ENCODE data around the gene TRAF7. TPM values are rescaled to one million over a fixed set of nuclear protein-coding genes. Genes with fewer than 3 reads are reported as not detected.

Gene TRAF7
- total RNA-seq, 1 experiment from 2014 or later, result 118 TPM

DNA sequence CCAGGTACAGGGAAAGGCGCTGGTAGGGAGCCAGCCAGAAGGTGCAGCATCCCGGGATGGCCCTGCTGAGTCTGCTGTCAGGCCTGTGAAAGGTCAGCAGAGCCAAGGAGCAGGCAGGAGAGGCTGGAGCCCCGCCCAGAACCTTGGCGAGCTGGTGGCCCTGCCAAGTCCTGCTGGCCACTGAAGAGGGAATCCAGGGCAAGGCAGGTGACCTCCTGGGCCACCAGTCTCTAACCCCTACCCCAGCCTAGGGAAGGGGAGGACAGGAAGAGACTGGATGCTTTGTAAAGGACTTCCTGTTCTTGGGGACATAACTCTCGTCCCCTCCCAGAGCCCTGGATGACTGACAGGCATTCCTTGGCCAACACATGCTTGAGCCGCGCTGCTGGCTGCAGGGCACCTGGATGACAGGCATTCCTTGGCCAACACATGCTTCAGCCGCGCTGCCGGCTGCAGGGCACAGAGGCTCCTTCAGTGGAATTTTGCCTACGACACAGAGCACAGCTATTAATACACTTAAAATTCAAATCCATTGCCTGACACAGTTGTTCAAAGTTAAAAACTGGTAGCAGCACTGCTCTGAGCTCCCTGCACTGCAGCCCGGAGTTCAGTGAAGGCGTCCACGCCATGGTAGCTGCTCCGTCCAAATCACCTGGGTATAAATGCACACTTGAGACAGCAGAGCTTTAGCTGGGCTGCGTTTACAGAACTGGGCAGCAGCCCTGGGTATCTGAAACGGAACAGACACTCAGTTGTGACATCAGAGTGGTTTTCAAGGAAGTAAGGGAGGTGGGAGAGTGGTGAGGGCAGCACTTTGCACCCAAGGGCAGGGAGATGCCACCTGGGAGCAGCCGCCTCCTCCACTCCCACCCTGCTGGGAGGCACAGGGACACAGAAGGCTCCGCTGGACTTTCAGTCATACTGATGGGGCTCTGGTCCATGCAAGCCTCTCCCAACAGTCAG is 57.1 kb downstream of the TRAF7 start:
- H3K4me3 Mint-ChIP-seq (ENCODE audit: low read depth, unreplicated experiment), result peak overlapping the region; percentile 78
- no peaks in the 10 kb centered on the region for H3K9me3 Mint-ChIP-seq (ENCODE audit: low read depth, unreplicated experiment)
- intact Hi-C loops (cut with micrococcal nuclease; ENCODE audit: unreplicated experiment), result no loop called here
- peaks cover 27% of the 10 kb centered on the region for H3K4me1 Mint-ChIP-seq (ENCODE audit: low read depth, unreplicated experiment)
- TSS peak; percentile 70 for BruUV-seq (replicated peaks)
- TF ChIP-seq, protein P1, sequence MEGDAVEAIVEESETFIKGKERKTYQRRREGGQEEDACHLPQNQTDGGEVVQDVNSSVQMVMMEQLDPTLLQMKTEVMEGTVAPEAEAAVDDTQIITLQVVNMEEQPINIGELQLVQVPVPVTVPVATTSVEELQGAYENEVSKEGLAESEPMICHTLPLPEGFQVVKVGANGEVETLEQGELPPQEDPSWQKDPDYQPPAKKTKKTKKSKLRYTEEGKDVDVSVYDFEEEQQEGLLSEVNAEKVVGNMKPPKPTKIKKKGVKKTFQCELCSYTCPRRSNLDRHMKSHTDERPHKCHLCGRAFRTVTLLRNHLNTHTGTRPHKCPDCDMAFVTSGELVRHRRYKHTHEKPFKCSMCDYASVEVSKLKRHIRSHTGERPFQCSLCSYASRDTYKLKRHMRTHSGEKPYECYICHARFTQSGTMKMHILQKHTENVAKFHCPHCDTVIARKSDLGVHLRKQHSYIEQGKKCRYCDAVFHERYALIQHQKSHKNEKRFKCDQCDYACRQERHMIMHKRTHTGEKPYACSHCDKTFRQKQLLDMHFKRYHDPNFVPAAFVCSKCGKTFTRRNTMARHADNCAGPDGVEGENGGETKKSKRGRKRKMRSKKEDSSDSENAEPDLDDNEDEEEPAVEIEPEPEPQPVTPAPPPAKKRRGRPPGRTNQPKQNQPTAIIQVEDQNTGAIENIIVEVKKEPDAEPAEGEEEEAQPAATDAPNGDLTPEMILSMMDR (IDR thresholded peaks at IDR 0.05; ENCODE audit: unreplicated experiment), result no peak
- CTCF ChIA-PET, result interaction anchor here (1.0 kb wide), 1 partner anchor 18 kb away, joined by 3 read pairs; no protein-coding TSS in a partner anchor
- peaks cover 79% of the 10 kb centered on the region for H3K36me3 Mint-ChIP-seq (ENCODE audit: insufficient read depth, unreplicated experiment)
- H3K27me3 Mint-ChIP-seq (ENCODE audit: unreplicated experiment), result no peaks in the 10 kb centered on the region
- H3K27ac Mint-ChIP-seq (ENCODE audit: unreplicated experiment), result peak overlapping the region; percentile 72
- peak; percentile 53 for DNase-seq

DNA sequence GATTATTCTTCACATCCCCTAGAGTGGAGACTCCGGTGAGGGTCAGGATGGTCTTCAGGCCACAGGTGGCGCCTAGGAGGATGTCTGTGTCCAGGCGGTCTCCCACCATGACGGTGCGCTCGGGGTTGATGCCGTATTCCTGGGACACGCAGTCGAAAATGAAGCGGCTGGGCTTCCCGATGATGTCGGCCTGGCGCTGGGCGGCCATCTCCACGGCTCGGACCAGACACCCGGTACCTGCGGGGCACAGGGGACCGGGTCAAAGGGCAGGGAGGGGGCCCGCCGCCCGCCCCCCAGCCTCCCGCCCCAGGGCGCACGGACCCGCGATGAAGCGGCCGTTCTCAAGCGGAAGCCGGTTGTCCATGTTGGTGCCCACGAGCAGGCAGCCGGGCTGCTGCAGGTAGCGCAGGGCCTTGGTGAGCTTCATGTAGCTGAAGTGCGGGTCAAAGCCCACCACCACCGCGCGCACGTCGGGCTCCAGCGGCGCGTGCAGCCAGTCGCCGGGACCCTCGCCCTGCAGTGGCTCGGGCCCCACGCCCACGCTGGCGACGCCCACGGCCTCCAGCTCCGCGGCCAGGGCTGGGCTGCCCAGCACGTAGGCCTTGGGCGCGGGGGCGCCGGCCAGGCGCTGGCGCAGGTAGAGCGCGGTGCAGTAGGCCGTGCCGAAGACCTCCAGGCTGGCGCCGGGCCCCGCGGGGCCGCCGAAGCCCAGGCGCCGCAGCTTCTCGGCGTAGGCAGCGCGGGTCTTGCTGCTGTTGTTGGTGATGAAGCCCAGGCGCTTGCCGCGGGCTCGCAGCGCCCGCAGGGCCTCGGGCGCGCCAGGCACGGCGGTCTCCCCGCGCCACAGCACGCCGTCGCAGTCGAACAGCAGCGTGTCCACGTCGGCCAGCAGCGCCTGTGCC is 58.5 kb downstream of the TRAF7 start:
- DNase-seq, result no peak
- H3K4me1 Mint-ChIP-seq (ENCODE audit: low read depth, unreplicated experiment), result peaks cover 22% of the 10 kb centered on the region
- H3K4me3 Mint-ChIP-seq (ENCODE audit: low read depth, unreplicated experiment), result peak overlapping the region; percentile 78
- H3K27me3 Mint-ChIP-seq (ENCODE audit: unreplicated experiment), result no peaks in the 10 kb centered on the region
- H3K9me3 Mint-ChIP-seq (ENCODE audit: low read depth, unreplicated experiment), result no peaks in the 10 kb centered on the region
- intact Hi-C loops (cut with micrococcal nuclease; ENCODE audit: unreplicated experiment), result no loop called here
- H3K27ac Mint-ChIP-seq (ENCODE audit: unreplicated experiment), result peak overlapping the region; percentile 72
- CTCF ChIA-PET, result interaction anchor here (0.6 to 2.3 kb wide), 4 partner anchors 19 to 200 kb away, joined by 3 to 15 read pairs (median 4); partner anchors contain the start of gene ECI1
- TF ChIP-seq, protein P1 (IDR thresholded peaks at IDR 0.05; ENCODE audit: unreplicated experiment), result no peak
- no TSS peak for BruUV-seq (replicated peaks)
- H3K36me3 Mint-ChIP-seq (ENCODE audit: insufficient read depth, unreplicated experiment), result peaks cover 68% of the 10 kb centered on the region

DNA sequence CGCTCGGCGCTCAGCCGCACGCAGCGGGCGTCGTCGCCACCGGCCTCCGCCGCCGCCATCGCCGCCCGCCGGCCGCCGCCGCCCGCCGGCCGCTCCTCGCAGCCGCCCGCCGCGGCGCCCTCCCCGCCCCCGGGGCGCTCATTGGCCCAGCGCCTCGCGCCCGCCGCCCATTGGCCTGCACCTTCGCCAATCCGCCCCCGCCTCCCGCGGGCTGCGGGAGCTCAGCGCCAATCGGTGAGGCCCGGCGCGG is 59.1 kb downstream of the TRAF7 start, which contains the start of gene PGP:
TSS of gene PGP (minus strand) at position 122 of the 250 bp plus-strand sequence. CDS start at position 59, 63 bp downstream.
- Mint-ChIP-seq H3K9me3 (ENCODE audit: low read depth, unreplicated experiment) (no peaks in the 10 kb centered on the region), H3K27ac (ENCODE audit: unreplicated experiment) (peak within 1 kb of the TSS; percentile 87), H3K4me3 (ENCODE audit: low read depth, unreplicated experiment) (peak within 1 kb of the TSS; percentile 78), H3K4me1 (ENCODE audit: low read depth, unreplicated experiment) (peaks cover 22% of the 10 kb centered on the region), H3K36me3 (ENCODE audit: insufficient read depth, unreplicated experiment) (peaks cover 63% of the 10 kb centered on the region), H3K27me3 (ENCODE audit: unreplicated experiment) (no peaks in the 10 kb centered on the region)
- no peak for DNase-seq
- intact Hi-C loops (cut with micrococcal nuclease; ENCODE audit: unreplicated experiment), result no loop called here
- TF ChIP-seq, protein P1 (IDR thresholded peaks at IDR 0.05; ENCODE audit: unreplicated experiment), result no peak
- BruUV-seq (replicated peaks), result no TSS peak
- CTCF ChIA-PET, result interaction anchor here (0.6 to 2.3 kb wide), 4 partner anchors 20 to 199 kb away, joined by 3 to 15 read pairs (median 4); partner anchors contain the start of gene ECI1

DNA sequence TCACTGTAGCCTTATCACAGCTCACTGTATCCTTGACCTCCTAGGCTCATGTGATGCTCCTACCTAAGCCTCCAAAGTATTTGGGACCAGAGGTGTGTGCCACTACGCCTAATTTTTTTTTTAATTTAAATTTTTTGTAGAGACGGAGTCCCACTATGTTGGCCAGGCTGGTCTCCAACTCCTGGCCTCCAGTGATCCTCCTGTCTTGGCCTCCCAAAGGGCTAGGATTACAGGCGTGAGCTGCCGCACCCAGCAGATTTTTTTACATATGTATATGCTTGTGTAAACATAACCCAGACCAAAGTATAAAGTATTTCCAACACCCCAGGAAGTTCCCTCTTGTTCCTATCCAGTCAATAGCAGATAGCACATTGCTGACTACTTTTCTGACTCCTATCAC is 60.7 kb downstream of the TRAF7 start:
- Mint-ChIP-seq H3K4me3 (ENCODE audit: low read depth, unreplicated experiment) (peak overlapping the region; percentile 78), H3K27ac (ENCODE audit: unreplicated experiment) (no peak overlapping the region), H3K27me3 (ENCODE audit: unreplicated experiment) (no peaks in the 10 kb centered on the region), H3K4me1 (ENCODE audit: low read depth, unreplicated experiment) (peaks cover 22% of the 10 kb centered on the region), H3K36me3 (ENCODE audit: insufficient read depth, unreplicated experiment) (peaks cover 56% of the 10 kb centered on the region), H3K9me3 (ENCODE audit: low read depth, unreplicated experiment) (no peaks in the 10 kb centered on the region)
- TF ChIP-seq, protein P1 (IDR thresholded peaks at IDR 0.05; ENCODE audit: unreplicated experiment), result no peak
- no peak for DNase-seq
- intact Hi-C loops (cut with micrococcal nuclease; ENCODE audit: unreplicated experiment), result no loop called here
- no TSS peak for BruUV-seq (replicated peaks)
- CTCF ChIA-PET, result no interaction called here

Data from Calu3 (cell line).